ENCODE results near the gene IGFBP2. TPM values are rescaled to one million over a fixed set of nuclear protein-coding genes. Genes with fewer than 3 reads are reported as not detected.

Gene IGFBP2
- total RNA-seq, 2 experiments from 2014 or later, result 38.2 to 39.1 TPM

DNA sequence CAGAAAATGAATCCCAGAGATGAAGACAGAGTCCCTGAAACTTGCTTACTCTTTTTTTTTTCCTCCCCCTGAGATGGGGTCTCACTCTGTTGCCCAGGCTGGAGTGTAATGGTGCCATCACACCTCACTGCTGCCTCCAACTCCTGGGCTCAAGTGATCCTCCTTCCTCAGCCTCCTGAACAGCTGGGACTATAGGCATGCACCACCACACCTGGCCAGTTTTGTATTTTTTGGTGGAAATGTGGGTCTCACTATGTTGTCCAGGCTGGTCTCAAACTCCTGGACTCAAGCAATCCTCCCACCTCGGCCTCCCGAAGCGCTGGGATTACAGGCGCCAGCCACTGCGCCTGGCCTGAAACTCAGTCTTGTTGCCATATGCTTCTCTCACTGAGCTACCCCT is 27.8 kb downstream of the IGFBP2 start:
- no peaks in the 10 kb centered on the region for H3K27me3 Mint-ChIP-seq
- H3K9me3 Mint-ChIP-seq, result no peaks in the 10 kb centered on the region
- H3K36me3 Mint-ChIP-seq, result no peaks in the 10 kb centered on the region
- H3K4me3 Mint-ChIP-seq, result no peak overlapping the region
- H3K4me1 Mint-ChIP-seq, result no peaks in the 10 kb centered on the region
- no peak for DNase-seq
- H3K27ac Mint-ChIP-seq, result no peak overlapping the region

DNA sequence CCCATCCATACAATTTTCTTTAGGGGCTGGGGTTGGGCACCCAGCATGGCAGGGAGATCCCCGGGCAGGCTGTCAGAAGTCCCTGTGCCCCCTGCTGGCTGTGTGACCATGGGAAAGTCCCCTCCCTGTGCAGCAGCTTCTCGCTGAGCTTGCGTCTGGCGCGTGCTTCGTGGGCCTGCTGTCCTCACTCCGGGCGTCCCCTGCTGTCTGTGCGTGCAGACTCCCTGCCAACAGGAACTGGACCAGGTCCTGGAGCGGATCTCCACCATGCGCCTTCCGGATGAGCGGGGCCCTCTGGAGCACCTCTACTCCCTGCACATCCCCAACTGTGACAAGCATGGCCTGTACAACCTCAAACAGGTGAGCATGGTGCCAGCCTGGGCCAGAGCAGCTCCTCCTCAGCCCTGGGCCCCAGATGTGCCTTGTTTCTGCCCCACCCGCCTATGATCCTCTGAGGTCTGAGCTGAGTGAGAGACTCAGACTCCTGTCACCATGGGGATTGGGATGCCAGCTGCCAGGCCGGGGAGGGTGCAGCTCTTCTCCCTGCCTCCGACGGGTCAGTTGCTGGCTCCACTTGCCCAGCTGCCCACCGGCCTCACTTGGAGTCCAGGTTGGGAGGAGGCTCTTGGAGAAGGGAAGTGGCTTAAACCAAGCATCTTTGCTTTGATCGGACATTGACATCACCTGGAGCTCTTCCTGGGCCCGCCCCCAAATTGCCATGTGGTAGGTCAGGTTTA is 28.6 kb downstream of the IGFBP2 start:
- H3K36me3 Mint-ChIP-seq, result no peaks in the 10 kb centered on the region
- H3K9me3 Mint-ChIP-seq, result no peaks in the 10 kb centered on the region
- DNase-seq, result no peak
- H3K27ac Mint-ChIP-seq, result no peak overlapping the region
- H3K4me1 Mint-ChIP-seq, result no peaks in the 10 kb centered on the region
- H3K27me3 Mint-ChIP-seq, result no peaks in the 10 kb centered on the region
- no peak overlapping the region for H3K4me3 Mint-ChIP-seq

DNA sequence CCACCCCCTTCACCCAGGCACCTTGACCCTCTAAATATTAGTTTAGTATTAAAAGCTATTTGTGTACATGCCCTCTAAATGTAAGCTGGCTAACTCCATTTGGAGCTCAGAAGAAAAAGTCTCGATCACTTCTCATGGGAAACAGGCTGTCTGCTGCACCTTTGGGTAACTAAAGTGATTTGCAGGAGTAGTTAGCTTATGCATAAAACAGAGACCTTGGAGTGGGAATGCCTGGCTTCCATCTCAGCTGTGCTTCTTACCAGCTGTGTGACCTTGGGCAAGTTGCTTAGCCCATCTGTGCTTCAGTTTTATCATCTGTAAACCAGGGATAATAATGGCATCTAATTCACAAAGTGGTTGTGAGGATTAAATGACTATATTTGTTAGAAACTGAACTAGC is 29.9 kb downstream of the IGFBP2 start:
- Mint-ChIP-seq H3K27me3 (no peaks in the 10 kb centered on the region), H3K9me3 (no peaks in the 10 kb centered on the region)

DNA sequence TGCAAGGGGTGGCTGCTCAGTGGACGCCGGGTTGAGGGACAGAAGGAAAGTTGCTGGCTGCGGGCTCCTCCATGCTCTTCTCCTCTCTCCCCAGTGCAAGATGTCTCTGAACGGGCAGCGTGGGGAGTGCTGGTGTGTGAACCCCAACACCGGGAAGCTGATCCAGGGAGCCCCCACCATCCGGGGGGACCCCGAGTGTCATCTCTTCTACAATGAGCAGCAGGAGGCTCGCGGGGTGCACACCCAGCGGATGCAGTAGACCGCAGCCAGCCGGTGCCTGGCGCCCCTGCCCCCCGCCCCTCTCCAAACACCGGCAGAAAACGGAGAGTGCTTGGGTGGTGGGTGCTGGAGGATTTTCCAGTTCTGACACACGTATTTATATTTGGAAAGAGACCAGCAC is 30.6 kb downstream of the IGFBP2 start:
- H3K27me3 Mint-ChIP-seq, result no peaks in the 10 kb centered on the region
- no peaks in the 10 kb centered on the region for H3K4me1 Mint-ChIP-seq
- no peaks in the 10 kb centered on the region for H3K9me3 Mint-ChIP-seq
- no peak overlapping the region for H3K4me3 Mint-ChIP-seq
- DNase-seq, result no peak
- no peak overlapping the region for H3K27ac Mint-ChIP-seq
- no peaks in the 10 kb centered on the region for H3K36me3 Mint-ChIP-seq

More for the DNA sequence above, 29.9 kb downstream of the IGFBP2 start:
- Mint-ChIP-seq H3K4me1 (no peaks in the 10 kb centered on the region), H3K36me3 (no peaks in the 10 kb centered on the region), H3K4me3 (no peak overlapping the region), H3K27ac (no peak overlapping the region)
- DNase-seq, result no peak

DNA sequence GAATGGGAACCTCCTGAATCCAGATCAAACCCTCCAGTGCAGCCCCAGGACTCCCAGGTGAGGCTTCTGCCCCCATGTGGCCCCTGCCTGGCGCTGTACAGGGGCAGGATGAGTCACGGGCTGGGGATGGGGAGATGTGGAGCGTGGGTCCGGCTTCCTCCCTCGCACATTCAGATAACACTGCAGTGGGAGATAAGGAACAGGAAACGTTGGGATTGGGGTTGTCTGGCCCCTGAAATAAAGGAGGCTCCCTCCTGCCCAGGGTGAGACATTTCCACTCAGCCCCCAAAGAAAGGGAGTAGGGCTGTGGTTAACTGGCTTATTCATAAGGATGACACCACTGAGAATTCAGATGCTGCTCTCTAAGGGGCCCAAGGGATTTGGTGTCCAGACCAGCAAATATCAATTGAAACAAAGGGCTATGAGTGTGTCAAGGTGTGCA is 31.4 kb downstream of the IGFBP2 start:
- Mint-ChIP-seq H3K9me3 (no peaks in the 10 kb centered on the region), H3K36me3 (no peaks in the 10 kb centered on the region), H3K27ac (no peak overlapping the region), H3K4me3 (no peak overlapping the region), H3K4me1 (no peaks in the 10 kb centered on the region), H3K27me3 (no peaks in the 10 kb centered on the region)
- no peak for DNase-seq

DNA sequence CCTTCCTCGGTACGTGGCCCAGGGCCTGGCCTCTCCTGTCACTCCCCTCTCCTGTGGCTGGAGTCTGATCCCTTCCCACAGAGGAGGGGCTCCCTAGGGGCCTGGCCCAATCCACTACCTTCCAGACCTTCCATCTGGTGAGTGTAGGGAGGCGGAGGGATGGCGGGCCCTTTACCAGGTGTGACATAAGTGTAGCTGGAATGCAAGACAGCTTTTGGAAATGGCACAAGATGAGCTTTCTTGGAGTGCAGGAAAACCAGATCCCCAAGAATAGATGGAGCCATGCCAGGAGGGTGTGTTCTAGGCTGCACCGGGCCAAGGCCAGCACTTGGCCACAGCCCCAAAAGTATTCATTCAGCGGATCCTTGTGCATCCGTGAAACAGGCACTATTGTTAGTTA is 32.0 kb downstream of the IGFBP2 start:
- Mint-ChIP-seq H3K36me3 (no peaks in the 10 kb centered on the region), H3K4me1 (no peaks in the 10 kb centered on the region), H3K9me3 (no peaks in the 10 kb centered on the region), H3K4me3 (no peak overlapping the region), H3K27me3 (peaks cover 4% of the 10 kb centered on the region), H3K27ac (no peak overlapping the region)
- no peak for DNase-seq

DNA sequence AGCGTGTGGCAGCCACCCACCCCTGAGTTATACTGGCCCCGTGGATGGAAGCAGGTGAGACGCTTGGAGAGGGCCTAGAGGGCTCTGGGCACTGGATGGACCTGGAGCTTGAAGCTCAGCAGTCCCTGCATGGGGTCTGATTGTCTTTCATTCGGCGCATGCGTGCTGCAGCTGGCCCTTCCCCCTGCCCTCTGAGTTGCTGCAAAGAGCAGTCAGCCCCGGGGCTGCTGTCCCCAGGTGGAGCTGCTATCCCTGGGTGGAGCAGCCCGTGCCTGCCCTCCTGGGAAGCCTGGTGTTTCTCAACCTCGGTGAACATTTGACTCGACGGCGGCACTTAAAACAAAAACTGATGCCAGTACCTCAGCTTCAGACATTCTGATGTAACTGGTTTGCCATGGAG is 32.5 kb downstream of the IGFBP2 start:
- H3K27ac Mint-ChIP-seq, result no peak overlapping the region
- H3K36me3 Mint-ChIP-seq, result no peaks in the 10 kb centered on the region
- no peaks in the 10 kb centered on the region for H3K9me3 Mint-ChIP-seq
- DNase-seq, result no peak
- H3K4me1 Mint-ChIP-seq, result no peaks in the 10 kb centered on the region
- H3K4me3 Mint-ChIP-seq, result no peak overlapping the region
- peaks cover 5% of the 10 kb centered on the region for H3K27me3 Mint-ChIP-seq

DNA sequence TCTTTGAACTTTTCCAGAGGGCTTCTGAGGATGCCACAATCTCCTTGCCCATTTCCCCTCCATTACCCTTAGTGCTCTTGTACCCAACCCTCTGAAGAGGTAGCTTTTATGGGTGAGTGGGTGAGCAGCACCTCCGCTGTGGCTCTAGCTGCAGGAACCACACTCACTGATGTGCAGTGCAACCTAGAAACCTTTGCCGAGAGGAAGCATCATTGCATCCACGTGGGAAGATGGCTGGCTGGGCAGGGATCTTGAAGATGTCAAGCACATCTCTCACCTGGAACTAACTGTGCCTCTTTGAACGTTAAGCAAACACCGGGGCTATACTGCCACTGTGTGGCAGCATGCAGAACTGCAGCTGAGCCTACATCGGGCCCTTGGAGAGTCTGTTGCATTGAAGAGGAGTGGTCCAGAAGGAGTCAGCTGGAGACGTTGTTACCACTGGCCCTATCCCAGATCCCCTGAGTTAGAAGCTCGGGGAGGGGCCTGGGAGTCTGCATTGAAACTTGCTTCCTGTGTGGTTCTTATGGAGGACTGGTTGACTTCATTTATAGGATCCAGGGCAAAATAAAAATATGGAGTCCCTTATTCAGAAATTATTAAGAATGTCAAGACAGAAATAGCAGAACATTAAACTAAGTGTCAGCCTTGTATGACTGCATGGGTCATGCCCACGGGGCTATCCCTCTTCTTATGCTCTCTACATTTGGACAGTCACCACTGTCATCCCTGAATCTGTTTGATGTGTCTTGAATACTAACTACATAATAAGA is 33.4 kb downstream of the IGFBP2 start:
- Mint-ChIP-seq H3K9me3 (no peaks in the 10 kb centered on the region), H3K4me1 (no peaks in the 10 kb centered on the region), H3K27me3 (peaks cover 5% of the 10 kb centered on the region), H3K27ac (no peak overlapping the region), H3K4me3 (no peak overlapping the region), H3K36me3 (no peaks in the 10 kb centered on the region)
- peak; percentile 66 for DNase-seq

DNA sequence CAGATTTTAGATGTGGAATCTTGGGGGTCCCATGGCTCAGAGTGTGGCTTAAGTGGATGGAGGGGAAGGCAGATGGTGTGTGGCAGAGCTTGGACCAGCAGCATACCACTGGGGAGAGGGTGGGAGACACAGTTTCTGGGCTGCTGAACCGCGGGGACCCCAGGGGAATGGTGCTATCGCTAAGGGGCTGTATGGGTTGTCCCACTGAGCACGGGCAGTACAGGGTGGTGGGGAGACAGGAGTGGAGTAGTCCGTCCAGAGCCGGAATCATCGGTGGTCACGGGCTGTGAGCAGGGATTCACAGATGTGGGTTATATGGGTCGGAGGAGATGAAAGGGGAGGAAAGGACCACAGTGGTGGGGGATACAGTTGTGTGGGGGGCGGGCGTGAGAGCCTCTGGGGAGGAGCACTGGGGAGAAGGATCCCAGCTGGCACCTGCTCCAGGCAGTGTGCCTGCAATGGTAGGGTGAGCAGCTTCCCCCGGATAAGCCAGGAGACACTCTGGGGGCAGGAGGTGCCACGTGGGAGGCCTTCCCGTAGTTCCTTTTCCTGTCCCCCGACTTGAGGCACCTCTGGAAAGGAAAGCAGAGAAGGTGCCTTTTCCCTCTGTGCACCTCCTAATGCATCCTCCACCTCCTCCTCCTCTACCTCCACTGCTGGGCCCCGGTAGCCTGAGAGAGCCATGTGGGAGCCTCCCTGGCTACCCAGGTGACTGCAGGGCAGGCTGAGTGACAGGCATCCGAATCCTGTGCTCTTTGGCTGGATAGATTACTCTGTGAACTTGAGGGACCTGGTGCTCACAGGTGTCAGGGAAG is 37.3 kb downstream of the IGFBP2 start:
- H3K27ac Mint-ChIP-seq, result no peak overlapping the region
- H3K4me1 Mint-ChIP-seq, result no peaks in the 10 kb centered on the region
- no peak for DNase-seq
- H3K27me3 Mint-ChIP-seq, result peaks cover 5% of the 10 kb centered on the region
- no peaks in the 10 kb centered on the region for H3K36me3 Mint-ChIP-seq
- no peak overlapping the region for H3K4me3 Mint-ChIP-seq
- H3K9me3 Mint-ChIP-seq, result no peaks in the 10 kb centered on the region

DNA sequence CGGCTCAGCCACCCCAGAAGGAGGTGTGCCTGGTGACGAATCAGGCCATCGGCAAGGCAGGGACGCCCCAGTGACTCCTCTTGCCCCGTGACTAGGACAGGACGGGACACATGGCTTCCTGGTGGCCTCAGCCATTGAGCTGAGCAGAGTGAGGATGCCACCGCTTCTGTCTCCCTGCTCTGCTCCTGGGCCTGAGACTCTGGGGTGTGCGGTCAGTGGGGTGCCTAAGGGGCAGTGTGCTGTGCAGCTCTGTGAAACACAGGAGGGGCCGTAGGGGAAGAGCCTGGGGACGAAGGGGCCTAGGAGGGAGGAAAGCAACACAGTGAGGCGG is 37.8 kb downstream of the IGFBP2 start:
- H3K27ac Mint-ChIP-seq, result no peak overlapping the region
- no peaks in the 10 kb centered on the region for H3K9me3 Mint-ChIP-seq

DNA sequence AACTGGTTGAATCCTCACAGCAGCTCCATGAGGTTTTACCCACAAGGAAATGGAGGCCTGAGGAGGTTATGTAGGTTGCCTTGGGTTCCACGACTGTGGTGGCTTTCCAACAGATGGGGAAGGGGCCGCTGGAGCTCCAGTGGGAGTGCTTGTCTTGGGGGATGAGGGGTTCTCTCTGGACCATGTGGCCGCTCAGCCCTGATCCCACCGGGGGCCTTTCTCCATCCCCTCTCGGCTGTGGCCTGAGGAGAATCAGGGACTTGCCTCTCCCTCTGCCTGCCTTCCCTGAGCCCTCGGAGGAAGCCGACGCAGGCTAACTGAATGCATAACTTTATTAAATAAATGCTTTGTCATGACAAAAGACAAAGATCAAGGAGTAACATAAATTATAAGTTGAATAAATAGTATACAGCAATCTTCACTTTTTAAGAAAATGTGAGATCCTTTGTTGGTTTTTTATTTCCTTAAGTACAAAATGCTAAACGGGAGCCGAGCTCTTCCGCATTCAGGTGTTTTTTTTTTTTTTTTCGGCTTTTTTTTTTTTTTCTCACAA is 38.6 kb downstream of the IGFBP2 start:
- no peaks in the 10 kb centered on the region for H3K36me3 Mint-ChIP-seq
- no peak overlapping the region for H3K27ac Mint-ChIP-seq

More for the DNA sequence above, 37.8 kb downstream of the IGFBP2 start:
- Mint-ChIP-seq H3K36me3 (no peaks in the 10 kb centered on the region), H3K4me3 (no peak overlapping the region), H3K27me3 (peaks cover 5% of the 10 kb centered on the region), H3K4me1 (no peaks in the 10 kb centered on the region)
- no peak for DNase-seq

DNA sequence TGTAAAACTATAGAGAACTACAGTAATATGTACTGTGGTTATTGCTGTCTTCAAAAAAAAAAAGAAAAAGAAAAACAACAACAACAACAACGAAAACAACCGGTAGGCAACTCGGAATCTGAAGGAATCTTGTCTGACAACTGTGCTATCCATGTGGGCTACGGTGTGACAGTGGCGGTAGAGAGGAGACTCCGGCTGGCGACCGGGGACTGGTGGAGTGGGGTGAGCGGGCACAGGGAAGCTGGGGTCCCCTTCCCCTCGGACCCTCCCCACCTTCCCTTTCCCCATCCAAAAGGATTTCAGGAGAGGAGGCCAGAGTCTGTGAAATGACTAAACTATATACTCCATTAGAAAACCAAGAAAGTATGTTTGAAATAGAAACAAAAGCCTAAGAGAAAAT is 39.2 kb downstream of the IGFBP2 start:
- Mint-ChIP-seq H3K4me1 (no peaks in the 10 kb centered on the region), H3K9me3 (no peaks in the 10 kb centered on the region), H3K4me3 (no peak overlapping the region), H3K27me3 (peaks cover 5% of the 10 kb centered on the region), H3K36me3 (no peaks in the 10 kb centered on the region), H3K27ac (no peak overlapping the region)
- no peak for DNase-seq

More for the DNA sequence above, 38.6 kb downstream of the IGFBP2 start:
- no peaks in the 10 kb centered on the region for H3K4me1 Mint-ChIP-seq
- H3K4me3 Mint-ChIP-seq, result no peak overlapping the region
- no peaks in the 10 kb centered on the region for H3K9me3 Mint-ChIP-seq
- no peak for DNase-seq
- peaks cover 5% of the 10 kb centered on the region for H3K27me3 Mint-ChIP-seq

DNA sequence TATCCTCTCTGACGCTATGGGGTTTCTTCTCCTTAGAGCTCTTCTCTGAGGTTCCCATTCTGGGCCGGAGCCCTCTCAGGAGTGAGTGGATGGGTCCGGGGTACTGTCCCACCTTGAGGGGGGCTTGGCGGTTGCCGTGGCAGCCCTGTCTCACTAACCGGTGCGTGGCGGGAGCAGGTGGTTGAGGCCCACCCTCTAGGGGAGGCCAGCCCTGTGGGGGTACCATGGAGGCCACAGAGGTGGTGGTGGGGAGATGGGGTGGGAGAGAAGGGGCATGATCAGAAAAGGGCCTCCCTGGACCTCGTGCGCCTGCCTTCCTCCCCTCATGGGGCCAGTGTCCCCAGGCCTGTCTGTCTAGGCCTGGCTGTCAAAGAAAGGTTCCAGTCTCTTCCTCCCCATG is 39.8 kb downstream of the IGFBP2 start:
- Mint-ChIP-seq H3K36me3 (no peaks in the 10 kb centered on the region), H3K4me1 (no peaks in the 10 kb centered on the region), H3K27ac (no peak overlapping the region), H3K9me3 (no peaks in the 10 kb centered on the region), H3K27me3 (peaks cover 5% of the 10 kb centered on the region), H3K4me3 (no peak overlapping the region)
- no peak for DNase-seq

DNA sequence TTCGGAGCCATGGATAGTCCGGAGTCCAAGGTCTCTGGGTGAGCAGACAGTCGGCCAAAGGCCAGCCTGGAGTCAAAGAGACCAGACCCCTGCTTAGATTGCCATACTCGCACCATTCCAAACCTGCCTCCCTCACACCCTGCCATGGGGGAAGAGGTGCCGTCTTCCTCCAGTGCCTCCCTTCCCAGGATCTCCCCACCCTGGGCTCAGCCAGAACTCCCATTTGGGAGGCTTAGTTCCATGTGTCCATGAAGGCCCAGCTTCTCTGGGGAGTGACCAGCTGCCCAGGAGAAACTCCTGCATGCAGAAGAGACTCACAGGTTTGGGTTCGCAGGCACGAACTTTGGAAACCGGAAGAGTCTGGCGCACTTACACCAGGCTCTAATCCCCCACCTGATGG is 40.4 kb downstream of the IGFBP2 start:
- Mint-ChIP-seq H3K9me3 (no peaks in the 10 kb centered on the region), H3K4me1 (no peaks in the 10 kb centered on the region), H3K27ac (no peak overlapping the region), H3K4me3 (no peak overlapping the region), H3K36me3 (no peaks in the 10 kb centered on the region), H3K27me3 (peaks cover 5% of the 10 kb centered on the region)
- DNase-seq, result no peak

DNA sequence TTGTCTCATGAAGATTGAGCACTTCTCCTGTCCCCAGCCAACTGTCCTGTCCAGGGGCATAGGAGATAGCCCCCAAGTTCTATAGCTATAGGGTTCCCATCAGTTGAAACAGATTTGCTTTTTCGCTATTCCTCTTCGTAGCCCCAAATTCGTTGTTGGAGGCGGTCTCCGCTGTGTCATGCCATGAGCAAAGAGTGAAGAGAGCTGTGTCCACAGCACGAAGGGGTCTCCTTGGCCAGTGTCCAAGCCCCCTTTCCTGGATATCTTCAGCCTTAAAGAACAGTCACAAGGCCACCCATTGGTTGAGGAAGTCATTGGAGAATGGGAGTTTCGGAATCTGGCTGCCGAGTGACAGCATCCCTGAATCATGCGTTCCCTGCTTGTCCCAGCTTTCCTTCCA is 41.2 kb downstream of the IGFBP2 start:
- H3K4me1 Mint-ChIP-seq, result no peaks in the 10 kb centered on the region
- no peak overlapping the region for H3K27ac Mint-ChIP-seq
- H3K27me3 Mint-ChIP-seq, result peaks cover 5% of the 10 kb centered on the region

More for the DNA sequence above, 41.2 kb downstream of the IGFBP2 start:
- Mint-ChIP-seq H3K9me3 (no peaks in the 10 kb centered on the region), H3K4me3 (no peak overlapping the region), H3K36me3 (no peaks in the 10 kb centered on the region)
- no peak for DNase-seq

Measured in activated naive CD8-positive, alpha-beta T cell treated with anti-CD3 and anti-CD28 coated beads for 36 hours (primary cell).